Uterus (tissue), 2 donors: ENCODE measurements around the gene PLEKHM3.

Experiments
- CTCF ChIP-seq, 4 experiments: fragments of 200-600 bp in 2 of 4; fragments of 450-650 bp in 2 of 4; sonication (generic) in 2 of 4; IDR thresholded peaks; one replicate each; pipeline ENCODE4 v1.5.1; 2016 to 2019; ENCODE audit warnings: antibody characterized with exemption in 4 of 4, mild to moderate bottlenecking in 2 of 4, moderate library complexity in 1 of 4
- POLR2A ChIP-seq, 2 donors: fragments of 450-650 bp; IDR thresholded peaks; one replicate each; pipeline ENCODE4 v1.6.1; 2016; ENCODE audit warnings: antibody characterized with exemption in 2 of 2, mild to moderate bottlenecking in 1 of 2, moderate library complexity in 1 of 2

GRCh38 chr2:207969249-207969648 is 56.1 kb downstream of the PLEKHM3 start:
- no peak for TF ChIP-seq CTCF (IDR thresholded peaks at IDR 0.05)
- no peak for TF ChIP-seq POLR2A (IDR thresholded peaks at IDR 0.05)
